ENCODE data around the gene NANOS3. TPM values are rescaled to one million over a fixed set of nuclear protein-coding genes. Genes with fewer than 3 reads are reported as not detected.

Gene NANOS3
- 0.49 TPM in 1 of 2 replicates, not detected in the other for total RNA-seq

DNA sequence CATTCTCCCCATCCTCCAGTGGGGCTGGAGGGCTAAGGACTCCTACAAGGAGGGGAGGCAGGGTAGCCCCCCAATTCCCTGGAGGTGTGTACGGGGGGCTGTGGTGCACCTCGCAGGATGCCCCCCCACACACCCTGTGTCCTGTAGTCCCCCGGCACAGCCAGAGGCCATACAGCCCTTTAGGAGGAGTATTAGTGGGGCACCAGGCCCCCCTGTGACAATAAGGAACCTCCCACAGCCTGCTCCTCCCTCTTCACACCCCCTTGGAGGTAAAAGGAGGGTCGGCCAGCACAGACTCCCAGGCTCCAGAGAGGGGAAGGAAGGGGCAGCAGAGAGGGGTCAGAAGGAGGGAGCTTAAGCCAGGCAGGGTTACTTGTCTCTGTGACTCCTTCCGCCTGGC lies at the start of gene NANOS3:
TSS of gene NANOS3 (plus strand) at position 301 of the 400 bp plus-strand sequence. CDS start 115 bp downstream, outside the sequence.

DNA sequence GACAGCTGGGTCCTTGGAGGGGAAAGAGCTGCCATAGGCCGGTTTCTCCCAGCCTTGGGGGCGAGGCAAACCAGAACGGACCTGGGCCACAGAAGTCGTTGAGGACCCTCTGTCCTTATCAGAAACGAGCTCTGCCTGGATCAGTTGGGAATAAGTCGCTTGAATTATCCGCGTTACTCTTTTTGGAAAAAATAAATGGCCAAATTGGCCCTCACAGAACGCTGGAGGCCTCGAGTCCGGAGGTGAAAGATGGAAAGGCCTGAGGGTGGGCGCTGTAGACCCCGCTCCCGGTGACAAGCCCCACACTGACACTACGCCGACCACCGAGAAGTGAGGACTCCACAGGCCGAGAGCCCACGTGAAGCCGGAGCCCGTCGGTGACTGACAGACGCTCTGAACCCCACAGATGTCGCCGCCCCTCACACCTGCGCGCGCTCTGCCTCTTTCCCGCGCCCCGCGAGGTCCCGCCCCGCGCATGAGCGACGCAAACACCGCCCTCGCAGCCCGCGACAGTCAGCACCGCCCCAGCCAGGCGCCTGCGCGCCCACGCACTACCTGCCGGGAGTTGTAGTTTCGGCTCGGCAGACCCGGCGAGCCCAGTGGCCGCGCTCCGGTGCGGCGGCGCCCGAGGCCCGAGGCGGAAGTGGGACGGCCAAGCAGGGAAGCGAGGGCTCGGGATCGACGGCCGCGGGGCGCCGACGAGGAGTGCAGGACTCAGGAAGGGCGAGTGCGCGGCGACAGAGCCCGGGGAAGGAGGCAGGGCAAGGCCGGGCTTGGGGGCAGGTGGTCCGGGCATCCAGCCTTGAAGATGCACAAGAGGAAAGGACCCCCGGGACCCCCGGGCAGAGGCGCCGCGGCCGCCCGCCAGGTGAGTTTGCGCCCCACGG lies 28.9 kb downstream of the NANOS3 start, which contains the start of the genes BRME1 and CC2D1A:
TSS of gene BRME1 (minus strand) at position 484 of the 887 bp plus-strand sequence. CDS start 1,225 bp downstream, outside the sequence.
TSS of gene CC2D1A (plus strand) at position 568 of the 887 bp plus-strand sequence. CDS start at position 809, 241 bp downstream.

Small RNA genes lying within 50 kb of the gene (small RNA-seq; reads per million reads assigned to genes)
- gene MIR181C (17.0 reads per million, percentile 95 among the genes with 10 or more reads in this experiment), gene MIR181D (54.2 reads per million, percentile 97 among the genes with 10 or more reads in this experiment)

Other genes starting within 250 kb of the NANOS3 start
- 22.5 and 26.3 TPM in 2 replicates for gene MRI1, start 112.6 kb upstream of the NANOS3 start, total RNA-seq
- gene C19orf53, start 102.7 kb upstream of the NANOS3 start, total RNA-seq = 30.0 and 42.6 TPM in 2 replicates
- gene ZSWIM4, start 81.7 kb upstream of the NANOS3 start, total RNA-seq = 8.4 and 11.4 TPM in 2 replicates
- gene BRME1, start 29.0 kb downstream of the NANOS3 start, total RNA-seq = 0.36 and 0.97 TPM in 2 replicates
- 24.7 and 26.8 TPM in 2 replicates for gene CC2D1A, start 29.1 kb downstream of the NANOS3 start, total RNA-seq
- 7.2 and 11.5 TPM in 2 replicates for gene PODNL1, start 61.3 kb downstream of the NANOS3 start, total RNA-seq
- 12.8 and 14.3 TPM in 2 replicates for gene DCAF15, start 75.4 kb downstream of the NANOS3 start, total RNA-seq
- 3.2 TPM in 2 replicates for gene RFX1, start 129.2 kb downstream of the NANOS3 start, total RNA-seq
- gene RLN3, start 151.0 kb downstream of the NANOS3 start, total RNA-seq = not detected in 2 replicates
- gene IL27RA, start 154.6 kb downstream of the NANOS3 start, total RNA-seq = 0.49 and 2.1 TPM in 2 replicates
- gene PALM3, start 184.9 kb downstream of the NANOS3 start, total RNA-seq = 0.32 TPM in 1 of 2 replicates, not detected in the other
- gene MISP3, start 195.7 kb downstream of the NANOS3 start, total RNA-seq = 0.49 TPM in 2 replicates
- not detected in 2 replicates for gene C19orf67, start 208.6 kb downstream of the NANOS3 start, total RNA-seq
- 18.9 and 28.9 TPM in 2 replicates for gene SAMD1, start 213.6 kb downstream of the NANOS3 start, total RNA-seq
- 51.6 and 61.8 TPM in 2 replicates for gene PRKACA, start 240.6 kb downstream of the NANOS3 start, total RNA-seq

Measured in hair follicle dermal papilla cell (primary cell).